Transverse colon (tissue), 4 donors: ENCODE data around the gene PRICKLE2. TPM values are rescaled to one million over a fixed set of nuclear protein-coding genes. Genes with fewer than 3 reads are reported as not detected.

Experiments
- DNase-seq: peaks from one replicate; pipeline ENCODE4 v3.0.0-alpha.2; 2019
- H3K27ac ChIP-seq, 4 donors: fragments of 200-600 bp; sonication (generic); 2 replicates each; pipeline ENCODE4 v1.5.1; 2016 to 2018; ENCODE audit warnings: inconsistent platforms in 4 of 4
- H3K27me3 ChIP-seq: fragments of 200-600 bp; sonication (generic); 2 replicates; pipeline ENCODE4 v1.5.1; 2017; ENCODE audit warnings: inconsistent platforms
- H3K36me3 ChIP-seq, 4 donors: fragments of 200-600 bp; sonication (generic); 2 replicates each; pipeline ENCODE4 v1.5.1; 2017 to 2019; ENCODE audit warnings: inconsistent platforms in 4 of 4
- H3K4me1 ChIP-seq, 4 donors: fragments of 200-600 bp; sonication (generic); 2 replicates each; pipeline ENCODE4 v1.5.1; 2017 to 2020; ENCODE audit warnings: inconsistent platforms in 4 of 4
- H3K4me3 ChIP-seq, 4 donors: fragments of 200-600 bp; sonication (generic); 1 replicate in 1 of 4; 2 replicates in 3 of 4; pipeline versions ENCODE4 v1.5.1 to v1.6.1; 2017 to 2019; ENCODE audit warnings: inconsistent platforms in 4 of 4
- H3K9me3 ChIP-seq, 2 donors: fragments of 200-600 bp; sonication (generic); 2 replicates each; pipeline ENCODE4 v1.5.1; 2017 to 2019; ENCODE audit warnings: inconsistent platforms in 2 of 2
- CTCF ChIP-seq, 5 experiments: fragments of 200-600 bp in 3 of 5; fragments of 450-650 bp in 2 of 5; sonication (generic) in 3 of 5; IDR thresholded peaks; 1 replicate in 2 of 5; 2 replicates in 3 of 5; pipeline ENCODE4 v1.5.1; 2016 to 2017; ENCODE audit warnings: antibody characterized with exemption in 5 of 5, inconsistent platforms in 3 of 5, mild to moderate bottlenecking in 2 of 5, moderate library complexity in 1 of 5
- EP300 ChIP-seq: sonication (generic); formaldehyde crosslinking; IDR thresholded peaks from one replicate; pipeline ENCODE4 v1.6.1; 2017; ENCODE audit warnings: antibody characterized with exemption, low read depth
- POLR2A ChIP-seq: fragments of 450-650 bp; IDR thresholded peaks from one replicate; pipeline ENCODE4 v1.6.1; 2016; ENCODE audit warnings: antibody characterized with exemption, mild to moderate bottlenecking, moderate library complexity
- POLR2AphosphoS5 ChIP-seq, 3 donors: sonication (generic); formaldehyde crosslinking; IDR thresholded peaks; one replicate each; pipeline ENCODE4 v1.6.1; 2016; ENCODE audit warnings: antibody characterized with exemption in 3 of 3
- WGBS, 2 donors: methylation state at CpG; one replicate each; pipeline ENCODE4 v1.1.5; 2018; ENCODE audit warnings: low coverage in 1 of 2; 5-methylcytosine and 5-hydroxymethylcytosine counted together
- in situ Hi-C, 4 donors: fragments of 200-750 bp; cut with MboI; loops; one replicate each; pipeline versions ENCODE4 v1.15.0 to v1.15.1; 2017; ENCODE audit warnings: low sequenced_read_pairs in 3 of 4, low pct_ligation_motif_present in 1 of 4, low pct_unique_long_range_greater_than_20kb in 1 of 4
- intact Hi-C: fragments of 100-400 bp; cut with DNase I; formaldehyde crosslinking; loops from one replicate; pipeline ENCODE4 v1.15.1; 2023; ENCODE audit warnings: low total_unique reads
- small RNA-seq, 4 donors: library from RNA; depleted of rRNA; stranded (forward); fragments of <200 nt; gene quantifications; one replicate each; pipeline ENCODE3, GENCODE V24; 2016
- total RNA-seq, 4 donors: library from RNA; depleted of rRNA; stranded (reverse); fragments of >200 nt; gene quantifications; one replicate each; pipeline ENCODE4 v1.1.0, GENCODE V29; 2016

PRICKLE2 gene
- total RNA-seq, 4 donors from 2014 or later = 8.5 to 38.4 (median 17.4) TPM

GRCh38 chr3:64042952-64043351, 182.3 kb downstream of the PRICKLE2 start:
- TF ChIP-seq POLR2A (no peak), CTCF (IDR thresholded peaks at IDR 0.05) (no peak), EP300 (no peak), POLR2AphosphoS5 (IDR thresholded peaks at IDR 0.05) (no peak)
- no peak overlapping the region for H3K27ac ChIP-seq
- 54 to 56% methylated on average over 1 of the region's 1 CpG for WGBS, 2 donors
- in situ Hi-C loops = loop anchor here in 1 of 4 donors (25.0 kb wide), 1 partner anchor 219 kb away; no protein-coding TSS in a partner anchor
- no peaks in the 10 kb centered on the region for H3K36me3 ChIP-seq
- intact Hi-C loops = no loop called here
- H3K27me3 ChIP-seq = peaks cover 5% of the 10 kb centered on the region
- H3K4me1 ChIP-seq = no peaks in the 10 kb centered on the region
- DNase-seq = no peak
- no peak overlapping the region for H3K4me3 ChIP-seq
- H3K9me3 ChIP-seq = no peaks in the 10 kb centered on the region

Small RNA genes lying within 50 kb of the gene (small RNA-seq; reads per million reads assigned to genes)
- 0 reads per million in 4 donors for gene RF00012

Other genes with a start within 250 kb of the PRICKLE2 start
- gene PSMD6, start 202.0 kb downstream of the PRICKLE2 start, total RNA-seq = 10 to 100 TPM; 18.3 to 66.6 (median 47.8) TPM